NB4 (cell line): ENCODE measurements around the gene INO80C.

ENCODE experiments used
- DNase-seq: peaks from one replicate; pipeline ENCODE4 v3.0.0; 2010; ENCODE audit warnings: low read depth
- H3K4me3 ChIP-seq: one replicate; pipeline ENCODE4 v1.5.1; 2011; ENCODE audit warnings: mild to moderate bottlenecking, low read depth, low read length, moderate library complexity
- CTCF ChIP-seq: IDR thresholded peaks from one replicate; pipeline ENCODE4 v1.5.1; 2012; ENCODE audit warnings: low read depth, low read length
- MAX ChIP-seq: IDR thresholded peaks from 2 replicates; pipeline ENCODE4 v1.6.1; 2011; ENCODE audit warnings: low read depth, low read length
- MYC ChIP-seq: IDR thresholded peaks from 2 replicates; pipeline ENCODE4 v1.6.1; 2011; ENCODE audit warnings: low read depth, low read length
- POLR2A ChIP-seq: IDR thresholded peaks from 2 replicates; pipeline ENCODE4 v1.6.1; 2011; ENCODE audit warnings: mild to moderate bottlenecking; ENCODE audit not compliant: insufficient read length; ENCODE audit errors: extremely low read depth

The INO80C gene

GRCh38 chr18:35432565-35433001, 65.2 kb downstream of the INO80C start:
- no peak for TF ChIP-seq POLR2A
- no peak overlapping the region for H3K4me3 ChIP-seq
- DNase-seq: no peak

GRCh38 chr18:35431374-35431741, 66.4 kb downstream of the INO80C start:
- TF ChIP-seq MYC: no peak
- no peak for TF ChIP-seq MAX
- no peak for TF ChIP-seq CTCF
- no peak for TF ChIP-seq POLR2A

DNA sequence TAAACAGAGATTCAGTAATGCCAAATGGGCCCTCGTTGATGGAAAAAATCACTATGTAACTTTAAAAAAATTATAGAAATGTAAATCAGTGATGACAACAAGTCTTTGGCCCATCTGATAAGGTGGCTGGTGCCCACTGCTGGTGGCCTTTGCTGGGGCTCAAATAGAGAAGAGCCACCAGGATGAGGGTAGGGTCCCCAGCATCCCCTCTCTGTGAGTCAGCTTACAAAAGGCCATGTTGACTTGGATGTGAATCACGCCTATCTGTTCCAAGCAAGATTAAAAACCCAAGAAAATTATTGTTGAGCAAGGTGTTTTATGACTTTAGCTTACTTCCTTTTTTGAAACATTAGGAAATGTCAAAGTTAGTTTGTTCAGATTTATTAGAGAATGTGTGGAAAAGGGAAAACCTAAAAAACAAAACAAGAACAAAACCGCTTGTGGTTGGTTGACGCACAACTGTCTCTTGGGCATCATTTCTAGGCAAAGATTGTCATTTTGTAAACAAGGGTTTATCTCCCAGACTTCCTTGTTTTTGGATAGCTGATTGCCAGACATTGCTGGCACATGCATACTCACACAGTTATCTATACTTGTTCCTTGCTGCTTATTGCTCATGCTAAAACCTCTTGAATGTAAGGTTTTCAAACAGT, 66.9 kb downstream of the INO80C start:
- TF ChIP-seq MYC (no peak), CTCF (no peak), POLR2A (no peak), MAX (no peak)
- peak; percentile 6 for DNase-seq
- H3K4me3 ChIP-seq: no peak overlapping the region

More at GRCh38 chr18:35431374-35431741, 66.4 kb downstream of the INO80C start:
- H3K4me3 ChIP-seq: no peak overlapping the region
- no peak for DNase-seq

GRCh38 chr18:35426786-35427185, 71.0 kb downstream of the INO80C start:
- no peak overlapping the region for H3K4me3 ChIP-seq
- no peak for TF ChIP-seq POLR2A
- no peak for TF ChIP-seq MYC
- DNase-seq: no peak

GRCh38 chr18:35424356-35424755, 73.4 kb downstream of the INO80C start:
- no peak for TF ChIP-seq MAX
- no peak for TF ChIP-seq POLR2A
- no peak for TF ChIP-seq CTCF
- no peak for TF ChIP-seq MYC
- no peak for DNase-seq
- H3K4me3 ChIP-seq: no peak overlapping the region

GRCh38 chr18:35422237-35422636, 75.5 kb downstream of the INO80C start:
- TF ChIP-seq CTCF (no peak), POLR2A (no peak), MAX (no peak), MYC (no peak)
- H3K4me3 ChIP-seq: no peak overlapping the region
- no peak for DNase-seq

DNA sequence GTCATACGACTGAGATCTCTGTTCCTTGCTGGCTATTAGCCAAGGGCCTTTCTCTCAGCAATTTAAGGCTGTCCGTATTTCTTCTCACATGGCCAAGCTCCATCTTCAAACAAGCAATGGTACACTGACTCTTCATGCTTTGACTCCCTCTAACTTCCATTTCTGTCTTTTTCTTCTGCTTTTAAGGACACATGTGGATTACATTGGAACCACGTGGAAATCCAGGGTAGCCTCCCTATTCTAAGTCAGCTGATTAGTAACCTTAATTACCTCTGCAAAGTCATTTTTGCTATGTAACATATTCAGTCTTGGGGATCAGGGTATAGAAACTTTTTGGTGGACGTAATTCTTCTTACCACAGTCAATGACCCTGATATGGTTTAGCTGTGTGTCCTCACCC, 79.2 kb downstream of the INO80C start:
- no peak for TF ChIP-seq CTCF
- no peak for TF ChIP-seq MAX
- no peak for TF ChIP-seq MYC
- TF ChIP-seq POLR2A: no peak
- no peak for DNase-seq
- H3K4me3 ChIP-seq: no peak overlapping the region
